ENCODE measurements around the gene NCOA3.

The NCOA3 gene

DNA sequence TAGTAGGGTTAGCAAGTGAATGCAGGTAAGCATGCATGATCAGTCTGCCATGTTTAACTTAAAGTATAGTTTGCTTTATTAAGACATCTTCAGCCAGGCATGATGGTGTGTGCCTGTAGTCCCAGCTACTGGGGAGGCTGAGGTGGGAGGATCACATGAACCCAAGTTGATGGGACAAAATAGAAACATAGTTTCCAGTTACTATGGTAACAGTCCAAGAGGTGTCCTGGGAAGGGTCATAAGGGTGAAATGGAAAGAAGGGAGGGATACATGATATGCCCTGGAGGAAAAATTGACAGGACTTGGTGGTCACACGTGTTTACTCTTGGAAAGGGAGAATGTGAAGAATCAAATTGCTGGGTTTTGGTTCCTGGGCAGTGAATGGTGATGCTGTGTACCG is 143.9 kb downstream of the NCOA3 start:
- H3K9me3 Mint-ChIP-seq: no peaks in the 10 kb centered on the region
- peak overlapping the region; percentile 26 for H3K27ac Mint-ChIP-seq
- no peak overlapping the region for H3K4me3 Mint-ChIP-seq
- no peaks in the 10 kb centered on the region for H3K27me3 Mint-ChIP-seq (ENCODE audit: low read depth)
- H3K4me1 Mint-ChIP-seq (ENCODE audit: low read depth): peaks cover 4% of the 10 kb centered on the region
- H3K36me3 Mint-ChIP-seq (ENCODE audit: low read depth): peaks cover 54% of the 10 kb centered on the region

DNA sequence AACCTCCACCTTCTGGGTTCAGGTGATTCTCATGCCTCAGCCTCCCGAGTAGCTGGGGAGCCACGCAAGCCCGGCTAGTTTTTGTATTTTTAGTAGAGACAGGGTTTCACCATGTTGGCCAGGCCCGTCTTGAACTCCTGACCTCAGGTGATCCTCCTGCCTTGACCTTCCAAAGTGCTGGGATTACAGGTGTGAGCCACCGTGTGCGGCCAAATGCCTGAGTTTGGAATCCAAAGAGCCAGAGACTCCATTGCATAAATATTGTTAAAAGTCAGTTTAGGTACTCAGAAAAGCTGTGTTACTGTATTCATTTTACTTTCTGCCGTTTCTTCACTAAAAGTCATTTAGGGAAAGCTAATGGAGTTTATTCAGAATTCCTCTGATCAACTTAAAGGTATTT is 146.3 kb downstream of the NCOA3 start:
- Mint-ChIP-seq H3K4me1 (ENCODE audit: low read depth) (peaks cover 4% of the 10 kb centered on the region), H3K36me3 (ENCODE audit: low read depth) (peaks cover 51% of the 10 kb centered on the region), H3K9me3 (no peaks in the 10 kb centered on the region), H3K27ac (no peak overlapping the region), H3K4me3 (no peak overlapping the region), H3K27me3 (ENCODE audit: low read depth) (no peaks in the 10 kb centered on the region)

DNA sequence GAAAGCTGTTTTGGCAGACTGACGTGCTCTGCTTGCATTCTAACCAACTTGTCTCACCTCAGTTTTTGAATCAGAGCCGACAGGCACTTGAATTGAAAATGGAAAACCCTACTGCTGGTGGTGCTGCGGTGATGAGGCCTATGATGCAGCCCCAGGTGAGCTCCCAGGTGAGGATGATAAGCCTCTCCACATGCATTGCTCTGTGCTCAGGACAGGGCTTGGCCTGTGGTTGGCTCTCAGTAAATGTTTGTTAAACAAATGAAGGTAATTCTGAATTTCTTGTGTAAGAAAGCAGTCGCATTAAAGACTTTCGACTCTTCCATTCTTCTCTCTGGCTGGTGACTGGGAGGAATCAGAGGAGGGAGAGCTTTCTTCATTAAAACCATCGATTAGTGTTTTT is 147.3 kb downstream of the NCOA3 start:
- peaks cover 50% of the 10 kb centered on the region for H3K36me3 Mint-ChIP-seq (ENCODE audit: low read depth)
- no peak overlapping the region for H3K4me3 Mint-ChIP-seq
- H3K4me1 Mint-ChIP-seq (ENCODE audit: low read depth): peaks cover 4% of the 10 kb centered on the region
- no peak overlapping the region for H3K27ac Mint-ChIP-seq
- no peaks in the 10 kb centered on the region for H3K27me3 Mint-ChIP-seq (ENCODE audit: low read depth)
- no peaks in the 10 kb centered on the region for H3K9me3 Mint-ChIP-seq

DNA sequence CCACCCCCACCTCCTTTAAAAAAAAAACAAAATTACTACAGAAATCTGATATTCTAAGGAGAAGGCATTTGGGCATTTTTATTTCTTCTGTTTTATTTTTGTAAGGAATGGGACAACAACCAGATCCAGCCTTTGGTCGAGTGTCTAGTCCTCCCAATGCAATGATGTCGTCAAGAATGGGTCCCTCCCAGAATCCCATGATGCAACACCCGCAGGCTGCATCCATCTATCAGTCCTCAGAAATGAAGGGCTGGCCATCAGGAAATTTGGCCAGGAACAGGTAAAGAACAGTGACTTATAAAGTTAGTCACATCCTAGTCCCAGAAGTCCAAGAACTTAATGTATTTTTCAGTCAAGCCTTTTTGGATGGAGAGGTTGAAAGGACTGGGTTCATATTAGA is 150.6 kb downstream of the NCOA3 start:
- Mint-ChIP-seq H3K36me3 (ENCODE audit: low read depth) (peaks cover 43% of the 10 kb centered on the region), H3K27ac (no peak overlapping the region), H3K27me3 (ENCODE audit: low read depth) (no peaks in the 10 kb centered on the region), H3K4me1 (ENCODE audit: low read depth) (no peaks in the 10 kb centered on the region), H3K9me3 (no peaks in the 10 kb centered on the region), H3K4me3 (no peak overlapping the region)

DNA sequence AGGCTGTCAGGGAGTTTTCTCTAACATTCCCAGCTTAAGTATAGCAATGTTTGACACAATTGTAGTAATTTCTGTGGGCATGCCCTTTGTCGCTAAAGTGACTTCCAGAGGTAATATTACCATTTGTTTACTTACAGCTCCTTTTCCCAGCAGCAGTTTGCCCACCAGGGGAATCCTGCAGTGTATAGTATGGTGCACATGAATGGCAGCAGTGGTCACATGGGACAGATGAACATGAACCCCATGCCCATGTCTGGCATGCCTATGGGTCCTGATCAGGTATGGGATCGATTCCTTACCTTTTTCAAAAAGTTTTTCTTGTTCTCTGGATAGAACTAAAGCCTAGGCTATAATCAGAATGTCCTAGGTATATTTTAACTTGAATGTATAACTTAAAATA is 151.1 kb downstream of the NCOA3 start:
- no peak overlapping the region for H3K4me3 Mint-ChIP-seq
- H3K27ac Mint-ChIP-seq: no peak overlapping the region
- no peaks in the 10 kb centered on the region for H3K27me3 Mint-ChIP-seq (ENCODE audit: low read depth)
- H3K9me3 Mint-ChIP-seq: no peaks in the 10 kb centered on the region
- no peaks in the 10 kb centered on the region for H3K4me1 Mint-ChIP-seq (ENCODE audit: low read depth)
- peaks cover 42% of the 10 kb centered on the region for H3K36me3 Mint-ChIP-seq (ENCODE audit: low read depth)

DNA sequence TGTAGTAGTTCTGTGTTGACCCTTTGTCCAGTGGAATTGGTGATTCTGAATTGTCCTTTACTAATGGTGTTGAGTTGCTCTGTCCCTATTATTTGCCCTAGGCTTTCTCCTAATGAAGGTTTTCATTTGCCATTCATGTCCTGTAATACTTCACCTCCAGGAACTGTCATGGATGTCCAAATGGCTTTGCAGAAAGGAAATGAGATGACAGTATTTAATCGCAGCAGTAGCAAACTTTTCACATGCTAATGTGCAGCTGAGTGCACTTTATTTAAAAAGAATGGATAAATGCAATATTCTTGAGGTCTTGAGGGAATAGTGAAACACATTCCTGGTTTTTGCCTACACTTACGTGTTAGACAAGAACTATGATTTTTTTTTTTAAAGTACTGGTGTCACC is 152.2 kb downstream of the NCOA3 start:
- no peak overlapping the region for H3K4me3 Mint-ChIP-seq
- no peaks in the 10 kb centered on the region for H3K4me1 Mint-ChIP-seq (ENCODE audit: low read depth)
- no peaks in the 10 kb centered on the region for H3K9me3 Mint-ChIP-seq
- H3K36me3 Mint-ChIP-seq (ENCODE audit: low read depth): peaks cover 44% of the 10 kb centered on the region
- H3K27ac Mint-ChIP-seq: no peak overlapping the region
- H3K27me3 Mint-ChIP-seq (ENCODE audit: low read depth): no peaks in the 10 kb centered on the region

DNA sequence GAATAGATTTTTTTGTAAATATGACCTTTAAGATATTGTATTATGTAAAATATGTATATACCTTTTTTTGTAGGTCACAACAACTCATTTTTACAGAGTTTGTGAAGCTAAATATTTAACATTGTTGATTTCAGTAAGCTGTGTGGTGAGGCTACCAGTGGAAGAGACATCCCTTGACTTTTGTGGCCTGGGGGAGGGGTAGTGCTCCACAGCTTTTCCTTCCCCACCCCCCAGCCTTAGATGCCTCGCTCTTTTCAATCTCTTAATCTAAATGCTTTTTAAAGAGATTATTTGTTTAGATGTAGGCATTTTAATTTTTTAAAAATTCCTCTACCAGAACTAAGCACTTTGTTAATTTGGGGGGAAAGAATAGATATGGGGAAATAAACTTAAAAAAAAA is 152.7 kb downstream of the NCOA3 start:
- Mint-ChIP-seq H3K4me3 (no peak overlapping the region), H3K36me3 (ENCODE audit: low read depth) (peaks cover 44% of the 10 kb centered on the region), H3K9me3 (no peaks in the 10 kb centered on the region), H3K27ac (no peak overlapping the region), H3K4me1 (ENCODE audit: low read depth) (no peaks in the 10 kb centered on the region), H3K27me3 (ENCODE audit: low read depth) (no peaks in the 10 kb centered on the region)

DNA sequence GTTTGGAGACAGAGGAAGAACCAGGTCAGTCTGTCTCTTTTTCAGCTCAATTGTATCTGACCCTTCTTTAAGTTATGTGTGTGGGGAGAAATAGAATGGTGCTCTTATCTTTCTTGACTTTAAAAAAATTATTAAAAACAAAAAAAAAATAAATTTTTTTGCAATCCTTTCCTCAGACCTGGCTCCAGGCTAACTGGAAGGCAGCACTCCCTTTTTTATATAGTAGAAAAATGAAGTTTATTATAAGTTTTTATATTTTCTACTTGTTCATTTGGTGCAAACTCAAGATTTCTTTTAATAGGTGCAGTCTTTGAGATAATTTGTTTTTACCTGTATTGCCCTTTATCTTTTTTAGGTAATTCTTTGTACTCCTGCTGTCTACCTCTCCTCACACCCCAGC is 153.9 kb downstream of the NCOA3 start:
- H3K27me3 Mint-ChIP-seq (ENCODE audit: low read depth): no peaks in the 10 kb centered on the region
- no peaks in the 10 kb centered on the region for H3K9me3 Mint-ChIP-seq
- H3K36me3 Mint-ChIP-seq (ENCODE audit: low read depth): peaks cover 45% of the 10 kb centered on the region
- H3K4me3 Mint-ChIP-seq: no peak overlapping the region
- H3K4me1 Mint-ChIP-seq (ENCODE audit: low read depth): no peaks in the 10 kb centered on the region
- no peak overlapping the region for H3K27ac Mint-ChIP-seq

DNA sequence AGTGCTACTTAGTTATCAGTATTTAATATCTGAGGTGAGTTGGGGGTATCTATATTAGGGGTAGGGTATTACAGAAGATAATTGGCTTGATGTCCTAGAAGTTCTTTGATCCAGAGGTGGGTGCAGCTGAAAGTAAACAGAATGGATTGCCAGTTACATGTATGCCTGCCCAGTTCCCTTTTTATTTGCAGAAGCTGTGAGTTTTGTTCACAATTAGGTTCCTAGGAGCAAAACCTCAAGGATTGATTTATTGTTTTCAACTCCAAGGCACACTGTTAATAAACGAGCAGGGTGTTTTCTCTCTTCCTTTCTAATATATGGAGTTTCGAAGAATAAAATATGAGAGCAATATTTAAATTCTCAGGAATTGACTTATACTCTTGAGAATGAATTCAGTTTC is 154.6 kb downstream of the NCOA3 start:
- H3K4me3 Mint-ChIP-seq: no peak overlapping the region
- no peaks in the 10 kb centered on the region for H3K9me3 Mint-ChIP-seq
- no peaks in the 10 kb centered on the region for H3K27me3 Mint-ChIP-seq (ENCODE audit: low read depth)
- H3K27ac Mint-ChIP-seq: no peak overlapping the region
- peaks cover 40% of the 10 kb centered on the region for H3K36me3 Mint-ChIP-seq (ENCODE audit: low read depth)
- no peaks in the 10 kb centered on the region for H3K4me1 Mint-ChIP-seq (ENCODE audit: low read depth)

DNA sequence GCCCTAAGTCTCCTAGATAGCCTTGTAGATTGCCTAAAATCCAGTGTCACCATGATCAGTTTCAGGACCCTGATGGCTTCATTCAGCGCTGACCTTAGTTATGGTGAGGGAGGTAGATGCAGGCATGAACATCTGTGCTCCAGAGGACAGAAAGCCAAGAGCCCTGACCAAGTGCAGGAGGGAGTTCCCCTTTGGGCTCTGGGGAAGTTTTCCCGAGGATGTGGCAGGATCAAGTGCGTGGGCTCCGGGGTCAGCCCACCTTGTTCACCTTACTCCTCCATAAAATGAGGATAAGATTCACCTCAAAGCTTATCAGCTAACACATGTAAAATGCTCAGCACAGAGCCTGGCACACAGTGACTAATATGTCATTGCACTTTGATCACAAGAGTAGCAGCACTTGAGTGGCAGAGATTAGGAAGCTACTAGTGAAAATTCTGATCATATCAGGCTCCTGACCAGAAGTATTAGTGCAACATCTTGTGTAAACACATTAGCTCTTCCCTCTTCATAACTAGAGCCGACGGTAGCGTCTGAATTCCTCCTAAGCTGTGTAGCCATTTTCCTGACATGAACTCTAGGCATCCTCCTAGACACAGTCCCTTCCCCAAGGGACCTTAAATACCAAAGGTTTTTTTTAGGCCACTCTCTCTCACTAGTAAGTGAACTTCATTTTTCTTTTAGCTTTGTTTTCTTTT is 158.4 kb downstream of the NCOA3 start:
- H3K27ac Mint-ChIP-seq: no peak overlapping the region
- no peaks in the 10 kb centered on the region for H3K27me3 Mint-ChIP-seq (ENCODE audit: low read depth)
- no peak overlapping the region for H3K4me3 Mint-ChIP-seq
- H3K4me1 Mint-ChIP-seq (ENCODE audit: low read depth): peaks cover 6% of the 10 kb centered on the region
- no peaks in the 10 kb centered on the region for H3K9me3 Mint-ChIP-seq
- peaks cover 24% of the 10 kb centered on the region for H3K36me3 Mint-ChIP-seq (ENCODE audit: low read depth)

DNA sequence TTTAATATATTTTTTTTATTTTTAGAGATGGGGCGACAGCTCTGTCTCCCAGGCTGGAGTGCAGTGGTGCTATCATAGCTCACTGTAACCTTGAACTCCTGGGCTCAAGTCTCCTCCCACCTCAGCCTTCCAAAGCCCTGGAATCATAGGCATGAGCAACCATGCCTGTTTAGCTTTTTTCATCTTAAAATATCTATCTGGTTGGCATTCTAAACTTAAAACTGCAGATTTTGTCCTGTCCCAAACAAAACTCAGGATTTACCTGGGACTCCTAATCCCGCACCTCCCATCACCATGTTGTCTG is 158.9 kb downstream of the NCOA3 start:
- Mint-ChIP-seq H3K27ac (no peak overlapping the region), H3K36me3 (ENCODE audit: low read depth) (peaks cover 22% of the 10 kb centered on the region), H3K27me3 (ENCODE audit: low read depth) (no peaks in the 10 kb centered on the region), H3K4me1 (ENCODE audit: low read depth) (peaks cover 6% of the 10 kb centered on the region), H3K9me3 (no peaks in the 10 kb centered on the region), H3K4me3 (no peak overlapping the region)

DNA sequence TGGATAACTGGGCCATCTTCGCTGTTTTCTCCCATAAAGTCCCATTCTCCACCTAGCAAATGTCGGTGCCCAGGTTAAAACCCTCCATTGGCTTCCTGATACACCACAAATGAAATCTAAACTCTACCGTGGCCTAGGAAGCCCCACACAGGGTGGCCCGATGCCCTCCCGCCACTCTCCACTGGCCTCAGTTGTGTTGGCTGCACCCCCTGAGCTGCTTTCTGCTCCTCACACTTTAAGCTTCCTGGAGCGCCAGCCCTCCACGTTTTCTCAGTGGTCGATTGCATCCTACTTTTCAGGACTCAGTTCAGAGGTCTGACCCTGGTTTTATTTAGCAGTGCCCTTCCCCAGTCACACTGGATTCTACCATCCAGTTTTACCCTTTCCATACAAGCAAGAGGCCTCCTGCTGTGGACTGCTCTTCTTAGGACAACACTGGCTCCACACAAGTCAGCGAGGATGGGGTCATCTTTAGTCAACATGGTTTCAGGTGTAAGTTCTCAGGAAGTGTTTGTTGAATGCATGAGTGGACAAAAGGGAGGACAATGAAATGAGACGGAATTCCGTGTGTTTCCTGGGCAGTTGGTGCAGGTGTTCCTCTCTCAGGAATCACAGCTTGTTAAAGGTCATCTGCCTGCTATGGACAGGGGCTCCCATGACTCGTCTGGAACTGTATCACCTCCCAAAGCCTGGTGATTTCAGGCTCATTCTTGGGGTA is 159.5 kb downstream of the NCOA3 start:
- no peak overlapping the region for H3K4me3 Mint-ChIP-seq
- no peaks in the 10 kb centered on the region for H3K27me3 Mint-ChIP-seq (ENCODE audit: low read depth)
- H3K27ac Mint-ChIP-seq: no peak overlapping the region
- H3K9me3 Mint-ChIP-seq: no peaks in the 10 kb centered on the region
- H3K36me3 Mint-ChIP-seq (ENCODE audit: low read depth): peaks cover 21% of the 10 kb centered on the region
- H3K4me1 Mint-ChIP-seq (ENCODE audit: low read depth): peaks cover 6% of the 10 kb centered on the region

DNA sequence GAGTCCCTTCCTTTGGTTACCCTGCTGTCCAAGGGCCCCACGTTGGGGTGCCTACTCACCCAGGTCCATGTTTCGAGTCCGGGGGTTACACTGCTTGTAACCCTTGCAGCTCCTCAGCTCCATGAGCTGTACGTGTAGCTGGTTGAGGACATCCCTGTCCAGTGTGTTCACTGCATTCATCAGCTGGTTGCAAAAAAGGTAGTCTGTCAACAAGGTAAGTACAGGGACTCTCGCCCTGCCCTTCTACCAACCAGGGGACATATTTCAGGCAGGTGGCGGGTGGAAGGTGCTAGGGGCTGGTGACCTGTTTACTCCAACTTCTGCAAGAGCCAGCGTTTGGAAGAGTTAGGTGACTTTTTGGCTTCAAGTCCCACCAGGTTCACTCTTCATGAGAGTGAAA is 160.0 kb downstream of the NCOA3 start:
- Mint-ChIP-seq H3K4me3 (no peak overlapping the region), H3K27me3 (ENCODE audit: low read depth) (no peaks in the 10 kb centered on the region), H3K4me1 (ENCODE audit: low read depth) (peaks cover 6% of the 10 kb centered on the region), H3K27ac (no peak overlapping the region), H3K9me3 (no peaks in the 10 kb centered on the region), H3K36me3 (ENCODE audit: low read depth) (peaks cover 17% of the 10 kb centered on the region)

DNA sequence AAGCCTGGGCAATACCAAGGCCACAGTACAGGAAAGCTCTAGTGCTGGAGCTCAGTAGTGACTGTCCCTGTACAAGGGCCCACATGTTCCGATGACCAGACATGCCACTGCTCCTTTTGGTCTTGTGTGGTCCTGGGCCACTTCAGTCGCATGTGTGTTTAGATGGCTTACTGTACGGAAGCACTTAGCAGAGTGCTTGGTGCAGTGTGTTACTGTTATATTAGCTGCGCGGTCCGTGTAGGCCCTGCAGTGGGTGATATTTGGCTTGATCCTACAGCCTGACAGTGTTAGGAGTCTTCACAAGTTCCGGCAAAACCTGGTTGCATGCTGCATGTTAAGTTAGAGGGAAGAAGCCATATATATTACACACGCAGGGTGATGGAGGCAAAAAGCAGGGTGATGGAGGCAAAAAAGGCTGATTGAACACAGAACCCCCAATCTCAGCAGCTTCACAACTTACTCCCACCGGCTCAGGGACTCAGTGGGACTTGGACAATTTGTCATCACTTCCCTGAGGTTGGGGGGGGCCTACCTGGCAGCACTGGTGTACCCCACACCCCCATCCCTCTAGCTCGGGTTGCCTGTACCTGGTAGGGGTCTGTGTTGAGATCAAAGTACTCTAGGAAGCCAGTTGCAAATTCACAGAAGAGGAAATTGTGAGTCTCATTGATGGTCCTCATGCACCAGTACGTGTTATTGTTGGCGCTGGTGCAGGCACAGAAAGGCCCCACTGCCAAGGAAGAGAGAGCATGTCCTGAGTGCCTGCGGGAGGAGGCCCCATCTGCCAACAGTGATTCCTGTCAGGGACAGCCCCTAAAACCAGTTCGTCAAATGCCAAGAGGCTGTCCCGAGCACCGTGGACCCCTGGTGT is 161.0 kb downstream of the NCOA3 start:
- Mint-ChIP-seq H3K4me3 (no peak overlapping the region), H3K4me1 (ENCODE audit: low read depth) (peaks cover 6% of the 10 kb centered on the region), H3K27ac (no peak overlapping the region), H3K9me3 (no peaks in the 10 kb centered on the region), H3K36me3 (ENCODE audit: low read depth) (peaks cover 14% of the 10 kb centered on the region), H3K27me3 (ENCODE audit: low read depth) (no peaks in the 10 kb centered on the region)

All from T-helper 1 cell treated with Interleukin-12 subunit alpha and Interleukin-12 subunit beta and Interleukin-4 antibody, amounts not matched to agents 30 μg/mL and 1 μg/mL, for 36 hours (primary cell).